GM10266 (cell line): ENCODE measurements around the gene TMEM147.

ENCODE experiments used
- DNase-seq: peaks from one replicate; pipeline ENCODE4 v3.0.0; 2012; ENCODE audit errors: extremely low spot score
- TF ChIP-seq, protein P1 (sequence below): IDR thresholded peaks from 2 replicates; pipeline ENCODE4 v1.5.1; 2012; ENCODE audit warnings: mild to moderate bottlenecking, low read depth; ENCODE audit not compliant: control insufficient read depth, insufficient read depth; ENCODE audit errors: missing control alignments

Gene TMEM147

DNA sequence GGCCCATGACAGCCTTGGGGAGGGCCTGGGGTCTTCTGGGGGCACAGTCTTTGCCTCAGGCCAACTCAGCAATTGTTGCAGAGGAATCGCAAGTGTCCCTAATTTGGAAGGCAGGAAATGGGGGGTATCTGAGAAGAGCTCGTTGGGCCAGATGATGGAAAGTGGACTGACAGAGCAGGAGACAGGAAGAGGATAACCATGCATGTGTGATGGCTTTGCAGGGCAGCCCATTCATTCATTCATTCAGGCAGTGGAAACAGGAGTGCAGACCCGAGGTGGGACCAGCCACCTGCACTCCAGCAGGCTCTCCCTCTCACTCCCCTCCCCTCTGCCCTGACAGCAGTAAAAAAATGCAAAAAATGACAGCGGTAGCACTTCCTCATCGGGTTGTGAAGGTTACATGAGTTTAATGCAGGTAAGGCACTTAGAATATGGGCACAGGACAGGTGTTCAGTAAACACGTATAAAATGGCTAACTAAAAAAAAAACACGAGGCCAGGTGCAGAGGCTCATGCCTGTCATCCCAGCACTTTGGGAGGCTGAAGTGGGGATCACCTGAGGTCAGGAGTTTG, 5.0 kb upstream of the TMEM147 start:
- no peak for DNase-seq
- TF ChIP-seq, protein P1, sequence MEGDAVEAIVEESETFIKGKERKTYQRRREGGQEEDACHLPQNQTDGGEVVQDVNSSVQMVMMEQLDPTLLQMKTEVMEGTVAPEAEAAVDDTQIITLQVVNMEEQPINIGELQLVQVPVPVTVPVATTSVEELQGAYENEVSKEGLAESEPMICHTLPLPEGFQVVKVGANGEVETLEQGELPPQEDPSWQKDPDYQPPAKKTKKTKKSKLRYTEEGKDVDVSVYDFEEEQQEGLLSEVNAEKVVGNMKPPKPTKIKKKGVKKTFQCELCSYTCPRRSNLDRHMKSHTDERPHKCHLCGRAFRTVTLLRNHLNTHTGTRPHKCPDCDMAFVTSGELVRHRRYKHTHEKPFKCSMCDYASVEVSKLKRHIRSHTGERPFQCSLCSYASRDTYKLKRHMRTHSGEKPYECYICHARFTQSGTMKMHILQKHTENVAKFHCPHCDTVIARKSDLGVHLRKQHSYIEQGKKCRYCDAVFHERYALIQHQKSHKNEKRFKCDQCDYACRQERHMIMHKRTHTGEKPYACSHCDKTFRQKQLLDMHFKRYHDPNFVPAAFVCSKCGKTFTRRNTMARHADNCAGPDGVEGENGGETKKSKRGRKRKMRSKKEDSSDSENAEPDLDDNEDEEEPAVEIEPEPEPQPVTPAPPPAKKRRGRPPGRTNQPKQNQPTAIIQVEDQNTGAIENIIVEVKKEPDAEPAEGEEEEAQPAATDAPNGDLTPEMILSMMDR = no peak

DNA sequence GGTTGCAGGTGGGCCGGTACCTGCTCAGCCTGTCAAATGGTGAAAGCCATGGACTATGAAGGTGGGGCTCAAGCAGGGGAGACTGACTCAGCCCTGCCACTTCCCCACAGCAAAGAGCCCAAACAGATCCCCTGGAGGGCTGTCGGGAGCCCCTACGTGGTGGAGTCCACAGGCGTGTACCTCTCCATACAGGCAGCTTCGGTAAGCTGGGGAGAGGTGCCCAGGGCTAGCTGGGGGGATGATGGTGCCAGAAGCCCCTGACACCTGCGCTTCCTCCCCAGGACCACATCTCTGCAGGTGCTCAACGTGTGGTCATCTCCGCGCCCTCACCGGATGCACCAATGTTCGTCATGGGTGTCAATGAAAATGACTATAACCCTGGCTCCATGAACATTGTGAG, 3.2 kb upstream of the TMEM147 start:
- TF ChIP-seq, protein P1 = no peak
- no peak for DNase-seq

DNA sequence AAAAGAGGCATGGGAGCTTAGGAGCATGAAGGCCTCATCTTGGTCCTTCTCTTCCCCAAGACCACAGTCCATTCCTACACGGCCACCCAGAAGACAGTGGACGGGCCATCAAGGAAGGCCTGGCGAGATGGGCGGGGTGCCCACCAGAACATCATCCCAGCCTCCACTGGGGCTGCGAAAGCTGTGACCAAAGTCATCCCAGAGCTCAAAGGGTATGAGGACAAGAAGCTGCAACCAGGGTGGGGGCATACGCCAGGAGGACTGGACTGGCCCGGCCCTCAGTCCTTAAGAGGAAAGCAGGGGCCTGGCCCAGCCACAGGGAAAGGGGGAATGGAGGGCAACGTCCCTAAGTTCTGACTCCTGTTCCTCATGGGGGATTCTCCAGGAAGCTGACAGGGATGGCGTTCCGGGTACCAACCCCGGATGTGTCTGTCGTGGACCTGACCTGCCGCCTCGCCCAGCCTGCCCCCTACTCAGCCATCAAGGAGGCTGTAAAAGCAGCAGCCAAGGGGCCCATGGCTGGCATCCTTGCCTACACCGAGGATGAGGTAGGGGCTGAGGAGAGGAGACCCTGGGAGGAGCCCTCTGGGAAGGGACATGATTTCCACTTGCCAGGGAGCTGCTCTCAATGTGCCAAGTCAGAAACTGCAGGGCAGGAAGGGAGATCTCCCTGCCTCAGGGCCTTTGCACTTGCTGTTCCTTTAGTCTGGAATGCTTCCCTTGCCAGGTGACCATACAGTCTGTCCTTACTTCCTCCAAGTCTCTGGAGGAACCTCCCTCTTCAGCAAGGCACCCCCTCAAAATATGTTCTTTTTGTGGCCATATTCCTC, 1.9 kb upstream of the TMEM147 start:
- DNase-seq = no peak
- TF ChIP-seq, protein P1 = no peak

DNA sequence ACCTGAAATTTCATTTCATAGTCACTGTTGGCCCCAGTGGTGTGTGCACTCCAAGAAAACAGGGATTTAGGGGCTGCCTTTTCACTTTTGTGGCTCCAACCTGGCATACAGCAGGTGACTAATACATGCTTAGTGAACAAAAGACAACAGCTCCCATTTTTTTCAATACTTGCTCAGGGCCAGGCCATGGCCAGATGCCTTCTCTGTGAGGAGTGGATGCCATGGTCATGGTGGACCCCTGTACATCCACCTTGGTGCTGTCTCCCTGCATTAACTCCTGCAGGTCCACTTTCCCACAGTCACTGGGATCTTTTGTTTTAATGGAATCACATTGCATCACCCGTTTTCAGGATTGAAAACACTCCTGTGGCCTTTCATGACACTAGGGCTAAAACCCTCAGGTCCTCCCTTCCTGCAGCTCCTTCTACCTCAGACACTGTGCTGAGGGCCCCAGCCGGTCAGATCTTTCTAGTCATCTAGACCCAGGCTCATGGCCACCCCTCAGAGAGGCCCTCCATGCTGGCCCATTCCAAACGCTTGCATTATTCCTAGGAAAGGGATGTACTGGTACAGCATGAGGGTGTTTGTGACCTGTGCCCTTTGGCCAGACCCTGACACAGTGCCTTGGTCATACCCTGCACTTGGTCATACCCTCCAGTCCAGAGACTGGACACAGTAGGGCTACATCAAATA, 1.2 kb upstream of the TMEM147 start:
- no peak for DNase-seq
- TF ChIP-seq, protein P1 = no peak

DNA sequence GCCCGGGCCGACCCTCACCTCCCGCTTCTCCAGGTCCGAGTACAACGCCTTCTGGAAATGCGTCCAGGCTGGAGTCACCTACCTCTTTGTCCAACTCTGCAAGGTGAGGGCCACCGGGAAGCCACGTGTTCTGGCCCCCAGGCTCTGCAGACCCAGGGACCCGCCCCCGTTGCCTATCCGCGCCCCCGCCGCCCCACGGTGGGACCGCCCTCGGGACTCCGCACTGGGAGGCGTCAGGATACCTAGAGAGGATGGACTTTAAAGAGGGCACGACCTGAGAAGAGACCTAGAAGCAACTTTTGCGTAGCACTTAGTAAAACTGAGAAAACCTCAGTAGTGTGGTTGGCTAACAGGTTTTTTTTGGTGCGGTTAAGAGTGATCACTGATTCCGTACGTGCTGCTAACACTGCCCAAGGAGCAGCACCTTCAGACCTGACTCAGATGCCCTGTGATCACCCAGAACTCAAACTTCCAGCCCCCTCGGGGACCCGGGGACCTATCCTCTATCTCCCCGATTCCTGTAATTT, 492 bp downstream of the TMEM147 start:
- peak; percentile 80 for DNase-seq
- TF ChIP-seq, protein P1 = no peak

DNA sequence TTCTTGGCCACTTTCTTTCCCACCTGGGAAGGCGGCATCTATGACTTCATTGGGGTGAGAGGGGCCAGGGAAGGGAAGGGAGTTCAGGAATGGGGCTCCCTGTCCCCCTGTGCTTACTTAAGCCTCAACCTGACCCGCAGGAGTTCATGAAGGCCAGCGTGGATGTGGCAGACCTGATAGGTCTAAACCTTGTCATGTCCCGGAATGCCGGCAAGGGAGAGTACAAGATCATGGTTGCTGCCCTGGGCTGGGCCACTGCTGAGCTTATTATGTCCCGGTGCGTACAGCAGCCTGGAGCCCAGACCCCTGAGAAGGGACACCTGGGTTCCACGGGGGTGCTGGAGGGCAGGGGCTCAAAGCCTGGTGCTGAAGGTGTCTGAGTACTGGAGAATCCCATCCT, 1.1 kb downstream of the TMEM147 start:
- no peak for DNase-seq
- TF ChIP-seq, protein P1 = no peak
